GM23338 (cell line): ENCODE measurements around the gene PRSS2.

Experiments used
- CREB1 ChIP-seq: fragments of 250-450 bp; sonication (Bioruptor Pico); IDR thresholded peaks from 2 replicates; pipeline ENCODE4 v1.5.0; 2020; ENCODE audit warnings: low read depth, mild to moderate bottlenecking, moderate library complexity
- EZH2phosphoT487 ChIP-seq: fragments of 200-600 bp; sonication (generic); IDR thresholded peaks from one replicate; pipeline ENCODE4 v1.8.1; 2018; ENCODE audit warnings: antibody characterized with exemption; ENCODE audit not compliant: unreplicated experiment
- POLR2AphosphoS5 ChIP-seq: IDR thresholded peaks from 2 replicates; pipeline ENCODE4 v1.6.1; 2016; ENCODE audit warnings: antibody characterized with exemption, low read depth
- ZNF114 ChIP-seq: fragments of 250-450 bp; sonication (Bioruptor Pico); IDR thresholded peaks from 2 replicates; pipeline ENCODE4 v1.5.0; 2020; ENCODE audit warnings: mild to moderate bottlenecking, moderate library complexity
- TF ChIP-seq, protein P1 (sequence below), 2 experiments: fragments of 200-600 bp in 1 of 2; sonication (generic) in 1 of 2; conservative IDR thresholded peaks; 2 replicates each; pipeline versions ENCODE4 v1.5.1 to v1.6.1; 2016 to 2017; ENCODE audit warnings: antibody characterized with exemption in 2 of 2, low read depth in 2 of 2, mild to moderate bottlenecking in 2 of 2, moderate library complexity in 1 of 2
- TF ChIP-seq, protein P2 (sequence below): IDR thresholded peaks from one replicate; pipeline ENCODE4 v1.6.1; 2018; ENCODE audit warnings: antibody characterized with exemption; ENCODE audit not compliant: unreplicated experiment
- TF ChIP-seq, protein P3 (sequence below): IDR thresholded peaks from 2 replicates; pipeline ENCODE4 v1.6.1; 2016; ENCODE audit warnings: antibody characterized with exemption

DNA sequence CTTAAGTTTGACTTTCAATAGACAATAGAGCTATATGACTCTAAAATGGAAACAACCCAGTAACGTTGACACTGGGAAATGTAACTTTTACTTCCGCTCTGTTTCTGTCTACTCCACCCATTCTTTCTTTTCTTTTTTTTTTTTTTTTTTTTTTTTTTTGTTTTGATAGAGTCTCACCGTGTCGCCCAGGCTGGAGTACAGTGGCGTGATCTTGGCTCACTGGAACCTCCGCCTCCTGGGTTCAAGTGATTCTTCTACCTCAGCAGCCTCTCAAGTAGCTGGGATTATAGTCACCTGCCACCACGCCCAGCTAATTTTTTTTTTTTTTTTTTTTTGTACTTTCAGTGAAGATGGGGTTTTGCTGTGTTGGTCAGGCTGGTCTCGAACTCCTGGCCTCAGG is 13.9 kb downstream of the PRSS2 start:
- TF ChIP-seq, protein P1, sequence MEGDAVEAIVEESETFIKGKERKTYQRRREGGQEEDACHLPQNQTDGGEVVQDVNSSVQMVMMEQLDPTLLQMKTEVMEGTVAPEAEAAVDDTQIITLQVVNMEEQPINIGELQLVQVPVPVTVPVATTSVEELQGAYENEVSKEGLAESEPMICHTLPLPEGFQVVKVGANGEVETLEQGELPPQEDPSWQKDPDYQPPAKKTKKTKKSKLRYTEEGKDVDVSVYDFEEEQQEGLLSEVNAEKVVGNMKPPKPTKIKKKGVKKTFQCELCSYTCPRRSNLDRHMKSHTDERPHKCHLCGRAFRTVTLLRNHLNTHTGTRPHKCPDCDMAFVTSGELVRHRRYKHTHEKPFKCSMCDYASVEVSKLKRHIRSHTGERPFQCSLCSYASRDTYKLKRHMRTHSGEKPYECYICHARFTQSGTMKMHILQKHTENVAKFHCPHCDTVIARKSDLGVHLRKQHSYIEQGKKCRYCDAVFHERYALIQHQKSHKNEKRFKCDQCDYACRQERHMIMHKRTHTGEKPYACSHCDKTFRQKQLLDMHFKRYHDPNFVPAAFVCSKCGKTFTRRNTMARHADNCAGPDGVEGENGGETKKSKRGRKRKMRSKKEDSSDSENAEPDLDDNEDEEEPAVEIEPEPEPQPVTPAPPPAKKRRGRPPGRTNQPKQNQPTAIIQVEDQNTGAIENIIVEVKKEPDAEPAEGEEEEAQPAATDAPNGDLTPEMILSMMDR (conservative IDR thresholded peaks at IDR 0.05; ENCODE audit: low read depth in 2 of 2): no peak
- no peak for TF ChIP-seq POLR2AphosphoS5
- TF ChIP-seq ZNF114: no peak
- TF ChIP-seq EZH2phosphoT487: no peak
- TF ChIP-seq, protein P2, sequence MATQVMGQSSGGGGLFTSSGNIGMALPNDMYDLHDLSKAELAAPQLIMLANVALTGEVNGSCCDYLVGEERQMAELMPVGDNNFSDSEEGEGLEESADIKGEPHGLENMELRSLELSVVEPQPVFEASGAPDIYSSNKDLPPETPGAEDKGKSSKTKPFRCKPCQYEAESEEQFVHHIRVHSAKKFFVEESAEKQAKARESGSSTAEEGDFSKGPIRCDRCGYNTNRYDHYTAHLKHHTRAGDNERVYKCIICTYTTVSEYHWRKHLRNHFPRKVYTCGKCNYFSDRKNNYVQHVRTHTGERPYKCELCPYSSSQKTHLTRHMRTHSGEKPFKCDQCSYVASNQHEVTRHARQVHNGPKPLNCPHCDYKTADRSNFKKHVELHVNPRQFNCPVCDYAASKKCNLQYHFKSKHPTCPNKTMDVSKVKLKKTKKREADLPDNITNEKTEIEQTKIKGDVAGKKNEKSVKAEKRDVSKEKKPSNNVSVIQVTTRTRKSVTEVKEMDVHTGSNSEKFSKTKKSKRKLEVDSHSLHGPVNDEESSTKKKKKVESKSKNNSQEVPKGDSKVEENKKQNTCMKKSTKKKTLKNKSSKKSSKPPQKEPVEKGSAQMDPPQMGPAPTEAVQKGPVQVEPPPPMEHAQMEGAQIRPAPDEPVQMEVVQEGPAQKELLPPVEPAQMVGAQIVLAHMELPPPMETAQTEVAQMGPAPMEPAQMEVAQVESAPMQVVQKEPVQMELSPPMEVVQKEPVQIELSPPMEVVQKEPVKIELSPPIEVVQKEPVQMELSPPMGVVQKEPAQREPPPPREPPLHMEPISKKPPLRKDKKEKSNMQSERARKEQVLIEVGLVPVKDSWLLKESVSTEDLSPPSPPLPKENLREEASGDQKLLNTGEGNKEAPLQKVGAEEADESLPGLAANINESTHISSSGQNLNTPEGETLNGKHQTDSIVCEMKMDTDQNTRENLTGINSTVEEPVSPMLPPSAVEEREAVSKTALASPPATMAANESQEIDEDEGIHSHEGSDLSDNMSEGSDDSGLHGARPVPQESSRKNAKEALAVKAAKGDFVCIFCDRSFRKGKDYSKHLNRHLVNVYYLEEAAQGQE: no peak
- no peak for TF ChIP-seq CREB1 (CRISPR knock-in tag)
- TF ChIP-seq, protein P3, sequence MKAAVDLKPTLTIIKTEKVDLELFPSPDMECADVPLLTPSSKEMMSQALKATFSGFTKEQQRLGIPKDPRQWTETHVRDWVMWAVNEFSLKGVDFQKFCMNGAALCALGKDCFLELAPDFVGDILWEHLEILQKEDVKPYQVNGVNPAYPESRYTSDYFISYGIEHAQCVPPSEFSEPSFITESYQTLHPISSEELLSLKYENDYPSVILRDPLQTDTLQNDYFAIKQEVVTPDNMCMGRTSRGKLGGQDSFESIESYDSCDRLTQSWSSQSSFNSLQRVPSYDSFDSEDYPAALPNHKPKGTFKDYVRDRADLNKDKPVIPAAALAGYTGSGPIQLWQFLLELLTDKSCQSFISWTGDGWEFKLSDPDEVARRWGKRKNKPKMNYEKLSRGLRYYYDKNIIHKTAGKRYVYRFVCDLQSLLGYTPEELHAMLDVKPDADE: no peak
